ENCODE data around the gene GADD45GIP1. TPM values are rescaled to one million over a fixed set of nuclear protein-coding genes. Genes with fewer than 3 reads are reported as not detected.
"Not testable (repeated sequence)": the region's sequence is repeated elsewhere in the genome, so short reads cannot be mapped to it uniquely, and the experiment has no call there.

GADD45GIP1 gene
- total RNA-seq, 1 donor from 2014 or later = 27.1 TPM

GRCh38 chr19:12982648-12983047 is 25.6 kb upstream of the GADD45GIP1 start:
- Histone ChIP-seq H3K4me3 (ENCODE audit: low read depth, low read length) (no peak overlapping the region), H3K36me3 (ENCODE audit: control insufficient read depth, insufficient read depth, low read length) (no peaks in the 10 kb centered on the region), H3K27me3 (ENCODE audit: control insufficient read depth, insufficient read depth, low read length) (peaks cover 2% of the 10 kb centered on the region)
- FAIRE-seq (no peak), DNase-seq (ENCODE audit: low read depth) (no peak)
- TF ChIP-seq, protein P1, sequence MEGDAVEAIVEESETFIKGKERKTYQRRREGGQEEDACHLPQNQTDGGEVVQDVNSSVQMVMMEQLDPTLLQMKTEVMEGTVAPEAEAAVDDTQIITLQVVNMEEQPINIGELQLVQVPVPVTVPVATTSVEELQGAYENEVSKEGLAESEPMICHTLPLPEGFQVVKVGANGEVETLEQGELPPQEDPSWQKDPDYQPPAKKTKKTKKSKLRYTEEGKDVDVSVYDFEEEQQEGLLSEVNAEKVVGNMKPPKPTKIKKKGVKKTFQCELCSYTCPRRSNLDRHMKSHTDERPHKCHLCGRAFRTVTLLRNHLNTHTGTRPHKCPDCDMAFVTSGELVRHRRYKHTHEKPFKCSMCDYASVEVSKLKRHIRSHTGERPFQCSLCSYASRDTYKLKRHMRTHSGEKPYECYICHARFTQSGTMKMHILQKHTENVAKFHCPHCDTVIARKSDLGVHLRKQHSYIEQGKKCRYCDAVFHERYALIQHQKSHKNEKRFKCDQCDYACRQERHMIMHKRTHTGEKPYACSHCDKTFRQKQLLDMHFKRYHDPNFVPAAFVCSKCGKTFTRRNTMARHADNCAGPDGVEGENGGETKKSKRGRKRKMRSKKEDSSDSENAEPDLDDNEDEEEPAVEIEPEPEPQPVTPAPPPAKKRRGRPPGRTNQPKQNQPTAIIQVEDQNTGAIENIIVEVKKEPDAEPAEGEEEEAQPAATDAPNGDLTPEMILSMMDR (IDR thresholded peaks at IDR 0.05; ENCODE audit: insufficient read depth, low read length, severe bottlenecking) = no peak

DNA sequence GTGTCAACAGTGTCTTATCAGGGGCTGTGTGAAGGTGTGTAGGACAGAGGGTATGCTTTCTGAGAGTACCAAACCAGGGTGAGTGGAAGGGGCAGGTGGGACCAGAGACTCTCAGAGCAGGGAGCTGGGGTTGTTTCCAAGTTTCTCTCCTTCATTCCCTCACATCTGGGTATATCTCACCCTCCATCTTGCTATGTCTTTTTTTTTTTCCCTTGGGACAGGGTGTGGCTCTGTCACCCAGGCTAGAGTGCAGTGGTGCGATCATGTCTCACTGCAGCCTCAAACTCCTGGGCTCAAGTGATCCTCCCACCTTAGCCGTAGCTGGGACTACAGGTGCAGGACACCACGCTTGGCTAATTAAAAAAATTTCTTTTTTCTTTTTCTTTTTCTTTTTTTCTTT is 23.0 kb upstream of the GADD45GIP1 start:
- DNase-seq (ENCODE audit: low read depth) = no peak
- no peak for FAIRE-seq
- Histone ChIP-seq H3K36me3 (ENCODE audit: control insufficient read depth, insufficient read depth, low read length) (no peaks in the 10 kb centered on the region), H3K4me3 (ENCODE audit: low read depth, low read length) (no peak overlapping the region), H3K27me3 (ENCODE audit: control insufficient read depth, insufficient read depth, low read length) (peaks cover 2% of the 10 kb centered on the region)
- TF ChIP-seq, protein P1 (IDR thresholded peaks at IDR 0.05; ENCODE audit: insufficient read depth, low read length, severe bottlenecking) = no peak

DNA sequence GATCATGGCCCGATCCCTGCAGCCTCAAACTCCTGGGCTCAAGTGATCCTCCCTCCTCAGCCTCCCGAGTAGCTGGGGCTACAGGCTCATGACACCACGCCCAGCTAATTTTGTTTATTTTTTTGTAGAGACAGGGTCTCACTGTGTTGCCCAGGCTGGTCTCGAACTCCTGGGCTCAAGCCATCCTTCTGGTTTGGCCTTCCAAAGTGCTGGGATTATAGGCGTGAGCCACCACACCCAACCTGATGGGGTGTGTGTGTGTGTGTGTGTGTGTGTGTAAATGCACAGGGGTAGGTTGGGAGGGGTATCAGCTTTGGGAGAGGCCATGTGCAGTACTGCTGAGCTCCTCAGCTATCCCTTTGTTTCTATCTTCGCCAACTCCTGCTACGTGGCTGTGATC is 19.1 kb upstream of the GADD45GIP1 start:
- not testable (repeated sequence) for FAIRE-seq; DNase-seq (ENCODE audit: low read depth); H3K27me3 ChIP-seq (ENCODE audit: control insufficient read depth, insufficient read depth, low read length); H3K4me3 ChIP-seq (ENCODE audit: low read depth, low read length); H3K36me3 ChIP-seq (ENCODE audit: control insufficient read depth, insufficient read depth, low read length)

- no peak for FAIRE-seq
- H3K36me3 ChIP-seq (ENCODE audit: control insufficient read depth, insufficient read depth, low read length) = no peaks in the 10 kb centered on the region
- TF ChIP-seq, protein P1 (IDR thresholded peaks at IDR 0.05; ENCODE audit: insufficient read depth, low read length, severe bottlenecking) = no peak
- no peak for DNase-seq (ENCODE audit: low read depth)
- no peaks in the 10 kb centered on the region for H3K27me3 ChIP-seq (ENCODE audit: control insufficient read depth, insufficient read depth, low read length)
- no peak overlapping the region for H3K4me3 ChIP-seq (ENCODE audit: low read depth, low read length)
Measured at GRCh38 chr19:12975221-12975741, 18.3 kb upstream of the GADD45GIP1 start.

DNA sequence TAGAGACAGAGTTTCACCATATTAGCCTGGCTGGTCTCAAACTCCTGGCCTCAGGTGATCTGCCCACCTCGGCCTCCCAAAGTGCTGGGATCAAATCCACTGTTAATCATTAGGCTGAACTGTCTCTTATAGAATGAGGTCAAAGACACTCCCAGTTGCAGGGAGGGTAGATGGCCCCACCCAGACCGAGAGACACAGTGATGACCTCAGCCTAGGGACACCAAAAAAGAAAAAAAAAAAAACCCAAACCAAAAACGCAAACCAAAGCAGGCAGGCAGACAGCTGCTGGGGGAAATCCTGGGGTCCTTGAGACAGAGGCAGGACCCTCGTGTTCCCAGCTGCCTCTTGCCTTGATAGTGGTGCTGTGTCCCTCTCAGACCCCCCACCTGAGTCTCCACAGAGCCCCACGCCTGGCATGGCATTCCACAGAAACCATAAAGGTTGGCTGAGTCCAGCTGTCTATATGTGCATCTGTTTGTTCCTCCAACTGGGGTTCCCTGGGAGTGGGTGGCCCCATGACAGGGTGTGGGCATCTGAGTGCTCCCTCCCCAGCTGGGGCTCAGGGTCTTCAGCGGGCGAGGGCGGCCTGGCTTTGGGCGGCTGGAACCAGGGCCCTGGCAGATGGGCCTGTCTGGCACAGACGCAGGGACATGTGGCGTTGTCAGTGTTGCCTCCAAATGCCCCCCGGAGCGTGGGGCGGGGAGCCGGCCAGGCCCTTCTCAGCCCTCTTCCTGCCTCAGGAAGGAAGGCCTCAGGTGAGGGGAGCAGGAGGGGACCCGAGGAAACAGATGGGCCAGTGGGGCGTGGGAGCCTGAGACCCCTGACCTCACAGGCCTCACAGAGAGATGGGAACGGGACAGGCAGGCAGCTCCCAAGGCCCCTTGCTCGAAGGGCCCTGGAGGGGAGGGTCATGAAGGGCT is 17.5 kb upstream of the GADD45GIP1 start:
- Histone ChIP-seq H3K36me3 (ENCODE audit: control insufficient read depth, insufficient read depth, low read length) (no peaks in the 10 kb centered on the region), H3K27me3 (ENCODE audit: control insufficient read depth, insufficient read depth, low read length) (no peaks in the 10 kb centered on the region), H3K4me3 (ENCODE audit: low read depth, low read length) (no peak overlapping the region)
- DNase-seq (ENCODE audit: low read depth) (no peak), FAIRE-seq (no peak)
- TF ChIP-seq, protein P1 (IDR thresholded peaks at IDR 0.05; ENCODE audit: insufficient read depth, low read length, severe bottlenecking) = no peak

- FAIRE-seq (no peak), DNase-seq (ENCODE audit: low read depth) (no peak)
- no peaks in the 10 kb centered on the region for H3K36me3 ChIP-seq (ENCODE audit: control insufficient read depth, insufficient read depth, low read length)
- TF ChIP-seq, protein P1 (IDR thresholded peaks at IDR 0.05; ENCODE audit: insufficient read depth, low read length, severe bottlenecking) = no peak
- no peaks in the 10 kb centered on the region for H3K27me3 ChIP-seq (ENCODE audit: control insufficient read depth, insufficient read depth, low read length)
- no peak overlapping the region for H3K4me3 ChIP-seq (ENCODE audit: low read depth, low read length)
Measured at GRCh38 chr19:12973236-12973635, 16.2 kb upstream of the GADD45GIP1 start.

Data from bronchial epithelial cell (primary cell).